Activated CD4-positive, CD25-positive, alpha-beta regulatory T cell treated with anti-CD3 and anti-CD28 coated beads, Interleukin-2, amount 50 U/mL, for 16 hours (primary cell): ENCODE results near the gene PARP12.

Experiments
- DNase-seq: peaks from one replicate; pipeline ENCODE4 v3.0.0-alpha.2; 2020; ENCODE audit warnings: low read depth, low spot score

Gene PARP12

GRCh38 chr7:139991911-139992310 lies 70.8 kb downstream of the PARP12 start:
- DNase-seq, result no peak

- no peak for DNase-seq
Measured at GRCh38 chr7:139991269-139991666, 71.5 kb downstream of the PARP12 start.

- DNase-seq, result no peak
Measured at GRCh38 chr7:139990571-139991268, 72.0 kb downstream of the PARP12 start.

- no peak for DNase-seq
Measured at GRCh38 chr7:139990142-139990535, 72.6 kb downstream of the PARP12 start.

- no peak for DNase-seq
Measured at GRCh38 chr7:139989366-139990141, 73.2 kb downstream of the PARP12 start.

GRCh38 chr7:139987691-139988516 lies 74.8 kb downstream of the PARP12 start:
- no peak for DNase-seq

- no peak for DNase-seq
Measured at GRCh38 chr7:139985811-139986210, 76.9 kb downstream of the PARP12 start.

GRCh38 chr7:139984642-139985539 lies 77.9 kb downstream of the PARP12 start:
- no peak for DNase-seq

- no peak for DNase-seq
Measured at GRCh38 chr7:139982927-139983920, 79.5 kb downstream of the PARP12 start.

- no peak for DNase-seq
Measured at GRCh38 chr7:139981511-139981895, 81.2 kb downstream of the PARP12 start.

GRCh38 chr7:139976838-139977656 lies 85.7 kb downstream of the PARP12 start:
- no peak for DNase-seq

GRCh38 chr7:139976055-139976837 lies 86.5 kb downstream of the PARP12 start:
- no peak for DNase-seq

GRCh38 chr7:139974179-139974811 lies 88.5 kb downstream of the PARP12 start:
- no peak for DNase-seq
